ENCODE data around the gene SHMT1. TPM values are rescaled to one million over a fixed set of nuclear protein-coding genes. Genes with fewer than 3 reads are reported as not detected.

Gene SHMT1
- total and polyA plus RNA-seq, 2 of the 4 experiments (the other 2 are of a cell fraction) = 7.5 to 8.1 TPM

- POLR2A ChIA-PET (ENCODE audit: unreplicated experiment) = no interaction called here
Observed at GRCh38 chr17:18278867-18279266, 84.5 kb downstream of the SHMT1 start.

More at GRCh38 chr17:18278867-18279266, 84.5 kb downstream of the SHMT1 start:
- Histone ChIP-seq H3K4me3 (ENCODE audit: insufficient read depth, low read depth, low read length) (no peak overlapping the region), H2AK9ac (replicated peaks; ENCODE audit: low read depth, low read length, poor library complexity) (no peak overlapping the region), H3K56ac (ENCODE audit: extremely low read depth, insufficient read depth, low read length) (no peak overlapping the region), H4K20me1 (ENCODE audit: insufficient read depth, low read length) (no peaks in the 10 kb centered on the region; the same call in 1 of the 2 replicates), H2AK5ac (ENCODE audit: low read depth, low read length) (no peak overlapping the region), H2AFZ (replicated peaks; ENCODE audit: low read length, poor library complexity) (no peak overlapping the region), H3K36me3 (ENCODE audit: control insufficient read depth, insufficient read depth, low read length) (peaks cover 65% of the 10 kb centered on the region), H3K18ac (ENCODE audit: low read depth, low read length) (no peak overlapping the region), H3K79me1 (ENCODE audit: low read depth in 1 of 2, low read length in 2 of 2) (peaks cover 7 to 28% of the 10 kb centered on the region in 2 experiments; a peak in 3 of 4 replicates), H3K27me3 (ENCODE audit: control insufficient read depth, insufficient read depth, low read length) (no peaks in the 10 kb centered on the region), H3K4ac (ENCODE audit: low read depth, low read length) (no peak overlapping the region), H2BK120ac (ENCODE audit: low read depth, low read length) (no peak overlapping the region), H2BK5ac (ENCODE audit: low read depth, low read length, poor library complexity, severe bottlenecking) (no peak overlapping the region), H2BK20ac (ENCODE audit: low read depth, low read length) (no peak overlapping the region), H3K9ac (ENCODE audit: low read depth, low read length) (no peak overlapping the region), H3K4me1 (ENCODE audit: control insufficient read depth, insufficient read depth, low read length) (peaks cover 6% of the 10 kb centered on the region; the same call in 1 of the 2 replicates), H3K14ac (replicated peaks; ENCODE audit: low read depth, low read length) (no peak overlapping the region), H4K91ac (ENCODE audit: insufficient read depth, low read depth, low read length) (no peak overlapping the region), H3K23ac (ENCODE audit: low read depth, low read length) (no peak overlapping the region), H2BK15ac (ENCODE audit: low read depth, low read length) (no peak overlapping the region), H4K8ac (ENCODE audit: low read depth in 2 of 2, low read length in 2 of 2) (no peak overlapping the region), H4K5ac (ENCODE audit: low read depth, low read length) (no peak overlapping the region), H3K27ac (ENCODE audit: insufficient read depth, low read length) (no peak overlapping the region), H3K4me2 (ENCODE audit: low read depth, low read length) (no peak overlapping the region), H3K9me1 (ENCODE audit: insufficient read depth, low read length) (peaks cover 9% of the 10 kb centered on the region; the same call in 1 of the 2 replicates), H3K9me3 (ENCODE audit: control insufficient read depth, insufficient read depth, low read length) (no peaks in the 10 kb centered on the region)
- ATAC-seq (ENCODE audit: low read depth) (peak; percentile 92), DNase-seq (peak; percentile 79)
- CTCF ChIA-PET = no interaction called here
- in situ Hi-C loops (cut with MboI; ENCODE audit: low sequenced_read_pairs) = no loop called here
- dilution Hi-C loops (cut with HindIII; ENCODE audit: low sequenced_read_pairs, unreplicated experiment) = no loop called here
- BruUV-seq (replicated peaks) = no TSS peak
- intact Hi-C loops (cut with micrococcal nuclease) = no loop called here
- no CpG with 5 or more reads among the region's 3 CpGs for WGBS, 2 experiments (ENCODE audit: extremely low coverage in 2 of 2, insufficient read length in 1 of 2)
- TF ChIP-seq CTCF (conservative IDR thresholded peaks at IDR 0.05; ENCODE audit: low read depth, low read length) (no peak), USF2 (IDR thresholded peaks at IDR 0.05; ENCODE audit: low read depth, low read length) (no peak), MAZ (IDR thresholded peaks at IDR 0.05; ENCODE audit: borderline replicate concordance, low read depth, low read length) (no peak), MXI1 (IDR thresholded peaks at IDR 0.05; ENCODE audit: borderline replicate concordance, low read depth, low read length) (peak; percentile 84; the same call in 1 of the 2 replicates), RCOR1 (IDR thresholded peaks at IDR 0.05; ENCODE audit: insufficient replicate concordance, low read length) (no peak), RAD21 (IDR thresholded peaks at IDR 0.05; ENCODE audit: low read length) (no peak), SMC3 (IDR thresholded peaks at IDR 0.05; ENCODE audit: low read depth, low read length) (no peak), CEBPB (IDR thresholded peaks at IDR 0.05; ENCODE audit: low read depth, low read length) (no peak), FOS (IDR thresholded peaks at IDR 0.05; ENCODE audit: low read depth, low read length) (no peak), POLR2A (IDR thresholded peaks at IDR 0.05; ENCODE audit: low read depth, low read length) (no peak), BHLHE40 (IDR thresholded peaks at IDR 0.05; ENCODE audit: low read depth, low read length) (peak; percentile 69; the same call in 1 of the 2 replicates), MAFK (IDR thresholded peaks at IDR 0.05; ENCODE audit: low read depth, low read length) (peak; percentile 40), NFE2L2 (IDR thresholded peaks at IDR 0.05; ENCODE audit: low read depth, low read length) (peak; percentile 91), CHD1 (IDR thresholded peaks at IDR 0.05; ENCODE audit: low read depth, low read length) (no peak), RFX5 (IDR thresholded peaks at IDR 0.05; ENCODE audit: low read depth, low read length) (no peak)
- TF ChIP-seq, protein P1, sequence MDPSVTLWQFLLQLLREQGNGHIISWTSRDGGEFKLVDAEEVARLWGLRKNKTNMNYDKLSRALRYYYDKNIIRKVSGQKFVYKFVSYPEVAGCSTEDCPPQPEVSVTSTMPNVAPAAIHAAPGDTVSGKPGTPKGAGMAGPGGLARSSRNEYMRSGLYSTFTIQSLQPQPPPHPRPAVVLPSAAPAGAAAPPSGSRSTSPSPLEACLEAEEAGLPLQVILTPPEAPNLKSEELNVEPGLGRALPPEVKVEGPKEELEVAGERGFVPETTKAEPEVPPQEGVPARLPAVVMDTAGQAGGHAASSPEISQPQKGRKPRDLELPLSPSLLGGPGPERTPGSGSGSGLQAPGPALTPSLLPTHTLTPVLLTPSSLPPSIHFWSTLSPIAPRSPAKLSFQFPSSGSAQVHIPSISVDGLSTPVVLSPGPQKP (IDR thresholded peaks at IDR 0.05; ENCODE audit: borderline replicate concordance, low read depth, low read length) = no peak

Measured in IMR-90 (cell line).